ENCODE results near the gene CTNNAL1. TPM values are rescaled to one million over a fixed set of nuclear protein-coding genes. Genes with fewer than 3 reads are reported as not detected.

The CTNNAL1 gene
- total RNA-seq, 1 donor from 2014 or later, result 13.7 TPM

DNA sequence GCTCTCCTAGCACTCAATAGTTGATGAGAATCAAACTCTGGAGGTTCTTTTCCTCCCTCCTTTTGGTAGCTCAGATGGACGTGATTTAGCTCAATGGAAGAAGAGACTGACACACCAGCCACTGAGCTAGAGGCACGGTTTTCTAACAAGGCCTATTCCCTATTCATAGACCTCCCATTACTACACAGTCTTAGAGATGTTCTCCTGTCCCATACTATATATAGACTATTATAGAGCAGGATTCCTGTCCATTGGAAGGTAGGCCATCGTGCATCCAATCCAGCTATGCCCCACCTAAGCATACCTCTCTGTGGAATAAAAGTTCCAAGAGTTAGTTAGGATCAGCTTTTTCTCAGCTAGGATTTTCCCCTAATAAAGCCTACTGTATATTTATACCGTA is 30.3 kb upstream of the CTNNAL1 start:
- H3K27ac Mint-ChIP-seq (ENCODE audit: unreplicated experiment), result no peak overlapping the region
- TF ChIP-seq, protein P1, sequence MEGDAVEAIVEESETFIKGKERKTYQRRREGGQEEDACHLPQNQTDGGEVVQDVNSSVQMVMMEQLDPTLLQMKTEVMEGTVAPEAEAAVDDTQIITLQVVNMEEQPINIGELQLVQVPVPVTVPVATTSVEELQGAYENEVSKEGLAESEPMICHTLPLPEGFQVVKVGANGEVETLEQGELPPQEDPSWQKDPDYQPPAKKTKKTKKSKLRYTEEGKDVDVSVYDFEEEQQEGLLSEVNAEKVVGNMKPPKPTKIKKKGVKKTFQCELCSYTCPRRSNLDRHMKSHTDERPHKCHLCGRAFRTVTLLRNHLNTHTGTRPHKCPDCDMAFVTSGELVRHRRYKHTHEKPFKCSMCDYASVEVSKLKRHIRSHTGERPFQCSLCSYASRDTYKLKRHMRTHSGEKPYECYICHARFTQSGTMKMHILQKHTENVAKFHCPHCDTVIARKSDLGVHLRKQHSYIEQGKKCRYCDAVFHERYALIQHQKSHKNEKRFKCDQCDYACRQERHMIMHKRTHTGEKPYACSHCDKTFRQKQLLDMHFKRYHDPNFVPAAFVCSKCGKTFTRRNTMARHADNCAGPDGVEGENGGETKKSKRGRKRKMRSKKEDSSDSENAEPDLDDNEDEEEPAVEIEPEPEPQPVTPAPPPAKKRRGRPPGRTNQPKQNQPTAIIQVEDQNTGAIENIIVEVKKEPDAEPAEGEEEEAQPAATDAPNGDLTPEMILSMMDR (IDR thresholded peaks at IDR 0.05; ENCODE audit: partially characterized antibody, unreplicated experiment), result no peak
- peaks cover 4% of the 10 kb centered on the region for H3K36me3 Mint-ChIP-seq (ENCODE audit: unreplicated experiment)
- no peak for DNase-seq
- no peak overlapping the region for H3K4me3 Mint-ChIP-seq (ENCODE audit: unreplicated experiment)
- H3K4me1 Mint-ChIP-seq (ENCODE audit: low read depth, unreplicated experiment), result no peaks in the 10 kb centered on the region
- H3K9me3 Mint-ChIP-seq (ENCODE audit: unreplicated experiment), result no peaks in the 10 kb centered on the region
- H3K27me3 Mint-ChIP-seq (ENCODE audit: unreplicated experiment), result peaks cover 2% of the 10 kb centered on the region

DNA sequence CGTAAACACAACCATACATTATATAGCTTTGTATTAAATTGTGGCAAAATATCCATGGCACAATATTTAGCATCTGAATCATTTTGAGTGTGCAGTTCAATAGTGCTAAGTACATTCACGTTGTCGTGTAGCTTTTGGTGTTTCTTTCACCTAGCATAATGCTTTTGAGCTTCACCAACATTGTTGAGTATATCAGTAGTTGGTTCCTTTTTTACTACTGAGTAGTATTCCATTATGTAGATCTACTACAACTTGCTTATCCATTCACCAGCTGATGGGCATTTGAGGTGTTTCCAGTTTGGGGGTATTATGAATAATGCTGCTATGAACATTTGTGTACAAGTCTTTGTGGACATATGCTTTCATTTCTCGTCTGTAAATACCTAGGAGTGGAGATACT is 27.3 kb upstream of the CTNNAL1 start:
- no peaks in the 10 kb centered on the region for H3K4me1 Mint-ChIP-seq (ENCODE audit: low read depth, unreplicated experiment)
- H3K9me3 Mint-ChIP-seq (ENCODE audit: unreplicated experiment), result no peaks in the 10 kb centered on the region
- peaks cover 4% of the 10 kb centered on the region for H3K36me3 Mint-ChIP-seq (ENCODE audit: unreplicated experiment)
- TF ChIP-seq, protein P1 (IDR thresholded peaks at IDR 0.05; ENCODE audit: partially characterized antibody, unreplicated experiment), result no peak
- no peak for DNase-seq
- no peak overlapping the region for H3K4me3 Mint-ChIP-seq (ENCODE audit: unreplicated experiment)
- H3K27ac Mint-ChIP-seq (ENCODE audit: unreplicated experiment), result no peak overlapping the region
- peaks cover 2% of the 10 kb centered on the region for H3K27me3 Mint-ChIP-seq (ENCODE audit: unreplicated experiment)

DNA sequence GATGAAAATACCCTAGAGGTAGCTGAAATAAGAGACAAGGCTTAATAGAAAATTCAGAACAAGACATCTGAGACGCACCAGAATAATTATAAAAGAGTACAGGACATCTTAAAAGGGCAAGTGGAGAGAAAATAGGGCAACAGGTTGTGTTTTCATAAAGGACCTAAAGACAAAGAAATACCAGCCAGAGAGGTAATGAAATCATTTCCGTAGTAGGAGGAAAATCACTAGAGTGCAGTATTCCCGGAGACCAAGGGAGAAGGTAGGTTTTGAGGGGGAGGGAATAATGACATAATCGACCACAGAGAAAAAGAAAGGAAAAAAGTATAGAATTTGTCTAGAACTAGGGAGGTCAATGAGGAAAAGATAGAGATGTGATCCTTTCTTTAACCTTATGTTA is 26.2 kb upstream of the CTNNAL1 start:
- H3K27me3 Mint-ChIP-seq (ENCODE audit: unreplicated experiment), result peaks cover 2% of the 10 kb centered on the region
- H3K9me3 Mint-ChIP-seq (ENCODE audit: unreplicated experiment), result no peaks in the 10 kb centered on the region
- H3K36me3 Mint-ChIP-seq (ENCODE audit: unreplicated experiment), result peaks cover 4% of the 10 kb centered on the region
- H3K4me1 Mint-ChIP-seq (ENCODE audit: low read depth, unreplicated experiment), result no peaks in the 10 kb centered on the region
- TF ChIP-seq, protein P1 (IDR thresholded peaks at IDR 0.05; ENCODE audit: partially characterized antibody, unreplicated experiment), result no peak
- H3K27ac Mint-ChIP-seq (ENCODE audit: unreplicated experiment), result no peak overlapping the region
- DNase-seq, result no peak
- H3K4me3 Mint-ChIP-seq (ENCODE audit: unreplicated experiment), result no peak overlapping the region

DNA sequence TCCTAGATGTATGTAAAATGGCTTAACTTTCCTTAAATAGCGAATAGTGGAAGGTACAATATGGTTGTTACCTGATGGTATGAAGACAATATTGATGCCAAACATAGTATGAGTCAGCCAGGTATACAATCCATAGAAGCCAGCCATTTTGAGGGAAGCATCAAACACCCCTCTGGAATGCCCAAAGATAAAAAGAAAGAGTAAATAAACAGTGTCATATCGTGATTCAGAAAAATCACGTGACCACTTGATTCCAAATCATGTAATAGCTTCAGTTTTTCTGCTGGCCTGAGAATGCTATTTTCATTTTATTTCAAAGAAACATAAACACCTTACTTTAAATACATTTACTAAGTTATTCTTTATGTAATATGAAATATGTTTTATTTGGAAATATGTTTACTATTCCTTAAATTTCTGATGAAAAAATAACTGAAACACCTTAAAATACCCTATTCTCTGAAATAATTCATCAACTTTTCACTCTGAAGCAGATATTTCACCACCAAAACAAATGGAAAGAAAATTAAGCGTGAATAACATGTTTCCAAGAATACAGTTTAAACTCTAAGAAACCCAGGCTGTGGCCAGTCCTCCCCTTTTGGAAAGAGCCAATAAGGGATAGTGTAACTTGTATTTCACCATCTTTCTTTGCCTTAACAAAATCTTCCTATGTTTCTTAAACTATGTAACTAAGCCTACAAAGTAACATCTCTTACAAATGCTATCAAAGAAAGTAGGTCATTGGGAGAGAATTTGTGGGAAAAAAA is 24.8 kb upstream of the CTNNAL1 start:
- no peak overlapping the region for H3K27ac Mint-ChIP-seq (ENCODE audit: unreplicated experiment)
- TF ChIP-seq, protein P1 (IDR thresholded peaks at IDR 0.05; ENCODE audit: partially characterized antibody, unreplicated experiment), result no peak
- H3K4me3 Mint-ChIP-seq (ENCODE audit: unreplicated experiment), result no peak overlapping the region
- no peak for DNase-seq
- H3K27me3 Mint-ChIP-seq (ENCODE audit: unreplicated experiment), result peaks cover 2% of the 10 kb centered on the region
- H3K4me1 Mint-ChIP-seq (ENCODE audit: low read depth, unreplicated experiment), result no peaks in the 10 kb centered on the region
- no peaks in the 10 kb centered on the region for H3K36me3 Mint-ChIP-seq (ENCODE audit: unreplicated experiment)
- H3K9me3 Mint-ChIP-seq (ENCODE audit: unreplicated experiment), result no peaks in the 10 kb centered on the region
